HG02759 (cell line): ENCODE results near the gene TRIM46.
"Not testable (repeated sequence)": the region's sequence is repeated elsewhere in the genome, so short reads cannot be mapped to it uniquely, and the experiment has no call there.

Experiments
- ATAC-seq: cut with Tn5 transposase; IDR thresholded peaks from one replicate; pipeline ENCODE4 v1.9.1; 2021; ENCODE audit warnings: mild to moderate bottlenecking, moderate library complexity; ENCODE audit not compliant: unreplicated experiment

The TRIM46 gene

DNA sequence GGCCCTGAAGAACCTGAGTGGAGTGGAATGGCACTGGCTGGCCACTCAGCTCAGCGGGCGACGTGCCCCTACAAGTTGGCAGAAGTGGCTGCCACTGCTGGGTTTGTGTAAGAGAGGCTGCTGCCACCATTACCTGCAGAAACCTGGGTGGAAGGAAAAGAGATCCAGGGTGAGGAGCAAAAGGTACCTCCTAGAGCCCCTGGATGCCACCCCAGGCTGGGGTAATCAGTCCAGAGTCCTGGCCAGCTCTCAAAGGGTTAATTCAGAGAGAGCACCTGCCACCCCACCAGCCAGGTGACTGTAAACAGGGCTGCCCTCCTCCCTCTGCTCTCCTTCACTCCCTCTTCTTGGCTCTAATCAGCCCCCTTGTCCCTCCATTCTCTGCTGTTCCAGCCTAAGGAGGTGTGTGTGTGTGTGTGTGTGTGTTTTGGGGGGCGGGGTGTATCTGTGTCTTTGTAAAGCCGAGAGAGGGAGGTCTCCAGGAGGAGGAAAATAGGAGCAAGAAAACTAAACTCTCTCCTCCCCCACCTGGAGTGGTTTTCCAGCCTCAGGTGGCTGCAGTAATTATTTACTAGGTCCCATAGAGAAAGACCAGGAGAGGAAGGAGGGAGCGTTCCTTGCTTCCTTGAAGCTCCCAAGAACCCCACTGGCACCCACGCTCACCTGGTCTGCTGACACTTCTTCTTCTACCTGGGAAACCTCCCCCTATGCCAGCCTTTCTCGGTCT lies 12.6 kb downstream of the TRIM46 start:
- ATAC-seq: no peak

DNA sequence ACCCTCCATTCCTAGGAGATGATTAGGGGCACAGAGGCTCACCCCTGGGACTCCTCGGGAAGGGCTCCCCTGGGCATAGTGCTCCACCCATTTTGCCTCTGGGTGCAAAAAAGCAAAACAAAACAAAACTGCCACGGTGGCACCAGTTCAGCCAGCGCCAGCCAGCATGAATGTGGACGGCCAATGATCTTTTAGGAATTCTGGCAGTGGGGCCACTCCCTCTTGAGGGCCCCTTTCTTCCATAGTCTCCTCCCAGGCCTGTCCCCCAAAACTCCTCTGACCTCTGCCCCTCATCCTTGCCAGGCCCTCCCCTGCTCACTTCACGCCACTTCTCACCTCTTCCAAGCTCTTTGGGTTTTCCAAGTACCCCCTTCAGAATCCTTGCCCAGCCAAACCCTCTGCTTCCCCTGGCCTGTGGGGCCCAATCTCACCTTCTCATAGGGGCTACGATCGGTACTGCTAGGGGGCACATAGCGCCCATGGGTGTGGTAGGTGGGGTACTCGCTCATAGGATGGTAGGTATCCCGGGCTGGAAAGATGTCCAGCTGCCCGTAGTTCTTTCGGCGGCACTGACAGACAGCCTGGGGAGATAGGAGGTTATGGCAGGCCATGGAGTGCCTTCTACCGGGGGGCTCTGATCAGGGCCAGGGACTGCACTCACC lies 13.3 kb downstream of the TRIM46 start:
- ATAC-seq: no peak

DNA sequence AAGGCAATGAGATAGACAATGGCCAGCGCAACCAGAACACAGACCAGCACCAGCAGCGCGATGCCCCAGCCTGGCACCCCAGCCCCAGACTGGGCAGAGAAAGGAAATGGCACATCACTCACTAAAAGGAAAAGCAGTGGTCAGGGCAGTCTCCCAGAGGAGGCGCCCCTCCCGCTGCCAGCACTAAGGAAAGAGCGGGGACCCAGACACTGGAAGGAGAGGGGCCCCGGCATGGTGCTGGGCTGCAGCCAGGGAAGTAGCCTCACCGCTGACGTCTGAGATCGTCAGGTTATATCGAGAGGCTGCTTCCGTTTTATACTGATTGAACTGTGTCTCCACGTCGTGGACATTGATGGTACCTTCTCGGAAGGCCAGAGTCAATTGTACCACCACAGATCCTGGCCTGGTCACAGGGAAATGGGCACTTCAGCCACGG lies 13.8 kb downstream of the TRIM46 start:
- ATAC-seq: no peak

DNA sequence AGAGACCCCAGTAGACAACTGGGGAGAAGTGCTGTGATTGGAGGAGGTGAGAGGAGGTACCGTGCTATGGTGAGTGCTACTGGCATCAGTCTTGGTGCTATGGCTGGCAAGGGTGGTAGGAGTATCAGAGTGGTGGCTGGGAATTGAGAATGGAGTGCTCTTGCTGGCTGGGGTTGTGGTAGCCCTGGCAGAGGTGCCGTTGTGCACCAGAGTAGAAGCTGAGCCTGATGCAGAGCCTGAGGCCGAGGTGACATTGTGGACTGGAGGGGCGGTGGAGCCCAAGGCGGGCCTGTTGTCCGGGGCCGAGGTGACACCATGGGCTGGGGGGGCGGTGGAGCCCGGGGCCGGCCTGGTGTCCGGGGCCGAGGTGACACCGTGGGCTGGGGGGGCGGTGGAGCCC lies 14.6 kb downstream of the TRIM46 start:
- no peak for ATAC-seq

DNA sequence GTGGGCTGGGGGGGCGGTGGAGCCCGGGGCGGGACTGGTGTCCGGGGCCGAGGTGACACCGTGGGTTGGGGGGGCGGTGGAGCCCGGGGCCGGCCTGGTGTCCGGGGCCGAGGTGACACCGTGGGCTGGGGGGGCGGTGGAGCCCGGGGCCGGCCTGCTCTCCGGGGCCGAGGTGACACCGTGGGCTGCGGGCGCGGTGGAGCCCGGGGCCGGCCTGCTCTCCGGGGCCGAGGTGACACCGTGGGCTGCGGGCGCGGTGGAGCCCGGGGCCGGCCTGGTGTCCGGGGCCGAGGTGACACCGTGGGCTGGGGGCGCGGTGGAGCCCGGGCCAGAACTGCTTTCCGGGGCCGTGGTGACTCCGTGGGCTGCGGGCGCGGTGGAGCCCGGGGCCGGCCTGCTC lies 16.3 kb downstream of the TRIM46 start:
- ATAC-seq: not testable (repeated sequence)

DNA sequence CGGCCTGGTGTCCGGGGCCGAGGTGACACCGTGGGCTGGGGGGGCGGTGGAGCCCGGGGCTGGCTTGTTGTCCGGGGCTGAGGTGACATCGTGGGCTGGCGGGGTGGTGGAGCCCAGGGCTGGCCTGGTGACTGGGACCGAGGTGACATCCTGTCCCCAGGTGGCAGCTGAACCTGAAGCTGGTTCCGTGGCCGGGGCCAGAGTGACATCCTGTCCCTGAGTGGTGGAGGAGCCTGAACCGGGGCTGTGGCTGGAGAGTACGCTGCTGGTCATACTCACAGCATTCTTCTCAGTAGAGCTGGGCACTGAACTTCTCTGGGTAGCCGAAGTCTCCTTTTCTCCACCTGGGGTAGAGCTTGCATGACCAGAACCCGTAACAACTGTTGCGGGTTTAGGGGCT lies 18.3 kb downstream of the TRIM46 start:
- no peak for ATAC-seq

- ATAC-seq: no peak
Observed at GRCh38 chr1:155192346-155193274, 19.0 kb downstream of the TRIM46 start.

- ATAC-seq: peak; percentile 76
Observed at GRCh38 chr1:155193275-155193990, 19.8 kb downstream of the TRIM46 start.

GRCh38 chr1:155193991-155194240 lies 20.3 kb downstream of the TRIM46 start:
- ATAC-seq: not testable (repeated sequence)

DNA sequence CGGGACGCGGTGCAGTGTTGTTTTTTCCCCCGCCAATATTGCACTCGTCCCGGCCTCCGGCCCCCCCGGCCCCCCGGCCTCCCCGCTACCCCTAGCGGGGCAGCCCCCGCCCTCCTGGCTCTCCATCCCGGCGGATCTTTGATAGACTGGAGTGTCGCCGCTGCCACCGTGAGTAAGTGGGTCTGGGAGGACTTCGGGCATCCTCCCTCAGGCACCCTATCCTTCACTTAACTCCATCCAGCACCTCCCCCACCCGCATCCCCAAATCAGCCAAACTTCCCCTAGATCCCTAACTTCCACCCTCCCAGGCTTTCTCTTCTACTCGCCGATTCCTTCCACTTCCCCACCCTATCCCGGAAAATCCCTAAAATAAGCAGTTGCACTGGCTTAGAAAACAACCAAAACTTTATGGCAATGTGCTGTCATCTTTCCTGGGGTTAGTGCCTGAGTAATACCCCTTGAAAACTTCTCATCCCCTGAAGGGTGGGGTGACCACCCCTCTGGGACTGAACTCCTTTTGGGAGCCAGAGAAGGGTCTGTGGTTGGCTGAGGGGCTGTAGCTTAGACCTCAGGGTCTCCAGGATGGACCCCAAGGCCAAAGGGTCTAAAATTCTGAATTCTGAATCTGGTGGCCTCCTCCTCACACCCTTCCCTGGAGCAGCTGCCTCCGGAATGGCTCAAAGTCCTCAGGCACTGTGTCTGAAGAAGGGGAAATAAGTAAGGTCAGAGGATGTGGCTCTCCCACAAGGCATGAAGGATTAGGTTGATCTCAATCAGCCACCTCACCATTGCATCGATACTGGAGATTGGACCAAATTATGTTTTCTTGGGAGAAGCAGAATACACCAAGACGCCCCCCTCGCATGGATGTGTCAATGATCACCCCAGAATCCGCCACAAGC lies 21.8 kb downstream of the TRIM46 start:
- no peak for ATAC-seq

- ATAC-seq: no peak
Observed at GRCh38 chr1:155196103-155196892, 22.6 kb downstream of the TRIM46 start.

- ATAC-seq: no peak
Observed at GRCh38 chr1:155196893-155197638, 23.4 kb downstream of the TRIM46 start.

GRCh38 chr1:155197901-155198546 lies 24.4 kb downstream of the TRIM46 start:
- ATAC-seq: no peak

GRCh38 chr1:155198547-155198906 lies 24.9 kb downstream of the TRIM46 start:
- ATAC-seq: no peak

- ATAC-seq: no peak
Observed at GRCh38 chr1:155199792-155200191, 26.1 kb downstream of the TRIM46 start.

DNA sequence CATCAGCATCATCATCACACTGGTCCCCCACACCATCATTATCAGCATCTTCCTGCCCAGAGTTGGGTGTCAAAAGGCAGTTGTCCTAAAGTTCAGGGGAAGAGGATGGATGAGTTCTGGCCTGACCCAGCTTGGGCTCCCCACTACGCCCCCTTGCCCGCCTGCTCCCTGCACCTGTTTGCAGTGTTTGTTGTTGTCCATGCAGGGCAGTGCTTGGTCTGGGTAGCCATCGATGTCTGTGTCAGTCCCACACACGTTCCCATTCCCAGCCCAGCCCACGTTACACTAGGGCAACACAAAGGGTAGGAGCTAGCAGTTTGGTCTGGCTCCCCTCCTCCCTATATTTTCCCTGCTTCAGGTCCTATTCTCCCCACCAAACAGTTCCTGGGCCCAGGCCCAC lies 27.3 kb downstream of the TRIM46 start:
- no peak for ATAC-seq

DNA sequence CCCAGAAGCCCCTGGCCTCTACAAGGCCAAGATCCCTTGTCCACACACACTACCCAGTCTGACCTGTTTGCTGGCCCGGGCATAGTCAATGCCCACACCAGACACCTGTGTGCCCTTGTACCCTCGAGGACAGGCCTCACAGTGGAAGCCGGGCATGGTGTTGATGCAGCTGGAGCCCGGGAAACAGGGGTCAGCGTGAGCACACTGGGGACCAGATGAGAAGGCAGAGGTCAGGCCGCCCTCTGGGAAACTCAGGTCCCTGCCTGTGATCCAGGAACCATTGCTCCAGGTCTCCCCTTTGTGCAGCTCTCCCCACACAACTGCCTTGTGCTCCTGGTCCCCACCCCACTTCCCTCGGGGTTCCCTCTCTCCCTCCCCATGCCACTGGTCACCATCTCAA lies 28.5 kb downstream of the TRIM46 start:
- ATAC-seq: no peak
